ENCODE measurements around the gene GLOD4.

GLOD4 gene

DNA sequence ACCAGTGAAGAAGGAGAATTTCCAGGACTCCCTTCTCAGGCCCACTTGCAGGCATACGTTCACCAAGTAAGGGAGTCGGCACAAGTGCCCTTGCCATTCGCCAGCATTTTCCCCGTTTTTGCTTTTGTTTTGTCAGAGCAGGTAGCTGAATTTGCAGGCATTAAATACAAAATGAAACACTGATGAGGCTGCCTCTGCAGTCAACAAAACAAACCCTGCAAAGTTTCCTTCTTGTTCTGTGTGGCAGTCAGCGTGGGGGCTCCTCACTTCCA, 7.8 kb downstream of the GLOD4 start:
- Histone ChIP-seq H3K4me3 (ENCODE audit: low read depth in 1 of 2, low read length in 1 of 2) (no peak overlapping the region), H3K36me3 (peaks cover 80% of the 10 kb centered on the region), H3K4me1 (ENCODE audit: control insufficient read depth in 1 of 2, insufficient read depth in 1 of 2, low read depth in 1 of 2, low read length in 1 of 2) (peaks cover 0 to 3% of the 10 kb centered on the region in 2 experiments), H3K27me3 (no peaks in the 10 kb centered on the region), H3K9me3 (no peaks in the 10 kb centered on the region), H3K27ac (no peak overlapping the region)
- TF ChIP-seq CTCF (IDR thresholded peaks at IDR 0.05) = no peak

- H3K27ac ChIP-seq = no peak overlapping the region
These were observed 8.4 kb downstream of the GLOD4 start for GRCh38 chr17:773467-774312.

GRCh38 chr17:773016-773415, 9.1 kb downstream of the GLOD4 start:
- Histone ChIP-seq H3K27ac (no peak overlapping the region), H3K4me1 (ENCODE audit: control insufficient read depth in 1 of 2, insufficient read depth in 1 of 2, low read depth in 1 of 2, low read length in 1 of 2) (peaks cover 0 to 3% of the 10 kb centered on the region in 2 experiments), H3K4me3 (ENCODE audit: low read depth in 1 of 2, low read length in 1 of 2) (no peak overlapping the region), H3K9me3 (no peaks in the 10 kb centered on the region), H3K36me3 (peaks cover 77% of the 10 kb centered on the region), H3K27me3 (no peaks in the 10 kb centered on the region)
- TF ChIP-seq CTCF (IDR thresholded peaks at IDR 0.05) = no peak

More at GRCh38 chr17:773467-774312, 8.4 kb downstream of the GLOD4 start:
- Histone ChIP-seq H3K36me3 (peaks cover 84% of the 10 kb centered on the region), H3K4me1 (ENCODE audit: control insufficient read depth in 1 of 2, insufficient read depth in 1 of 2, low read depth in 1 of 2, low read length in 1 of 2) (peaks cover 0 to 3% of the 10 kb centered on the region in 2 experiments), H3K27me3 (no peaks in the 10 kb centered on the region), H3K4me3 (ENCODE audit: low read depth in 1 of 2, low read length in 1 of 2) (no peak overlapping the region), H3K9me3 (no peaks in the 10 kb centered on the region)
- no peak for TF ChIP-seq CTCF (IDR thresholded peaks at IDR 0.05)

DNA sequence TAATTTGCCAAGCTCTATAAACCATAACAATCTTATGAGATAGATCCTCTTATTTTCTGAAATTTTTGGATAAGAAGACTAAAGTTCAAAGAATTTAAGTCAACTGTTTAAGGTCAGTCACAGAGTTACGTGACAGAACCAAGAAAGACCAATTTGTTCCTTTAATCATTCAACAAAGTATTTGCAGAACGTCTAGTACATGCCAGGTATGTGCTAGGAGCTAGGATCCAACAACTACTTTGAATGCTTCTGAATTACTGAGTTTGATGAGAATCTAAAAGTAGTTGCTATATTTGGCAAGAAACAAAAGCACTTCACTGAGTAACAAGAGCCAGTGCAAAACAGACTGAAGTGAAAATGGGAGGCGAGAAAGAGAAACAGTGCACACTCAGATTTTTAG, 15.0 kb downstream of the GLOD4 start:
- Histone ChIP-seq H3K36me3 (peaks cover 59% of the 10 kb centered on the region), H3K4me1 (ENCODE audit: control insufficient read depth in 1 of 2, insufficient read depth in 1 of 2, low read depth in 1 of 2, low read length in 1 of 2) (no peaks in the 10 kb centered on the region), H3K4me3 (ENCODE audit: low read depth in 1 of 2, low read length in 1 of 2) (no peak overlapping the region), H3K9me3 (no peaks in the 10 kb centered on the region), H3K27ac (no peak overlapping the region), H3K27me3 (no peaks in the 10 kb centered on the region)
- no peak for TF ChIP-seq CTCF (IDR thresholded peaks at IDR 0.05)

DNA sequence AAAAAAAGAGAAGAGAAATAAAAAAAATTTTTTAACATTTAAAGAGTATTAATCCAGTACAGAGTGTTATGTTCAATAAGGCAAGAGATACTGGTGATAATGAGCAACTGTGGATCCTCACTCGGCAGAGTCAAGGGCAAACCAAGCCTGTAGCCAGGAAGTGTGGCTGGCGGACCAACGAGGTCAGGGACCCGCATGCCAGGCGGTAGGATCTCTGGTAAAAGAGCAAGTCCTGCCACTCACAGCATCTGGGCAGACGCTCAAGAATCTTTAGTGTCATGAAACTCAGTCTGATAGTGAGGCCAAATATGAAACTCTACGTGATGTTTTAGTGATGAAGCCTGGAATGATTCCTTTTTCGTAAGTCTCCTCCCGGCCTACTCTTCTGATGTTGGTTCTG, 21.7 kb downstream of the GLOD4 start:
- Histone ChIP-seq H3K27me3 (no peaks in the 10 kb centered on the region), H3K36me3 (peaks cover 28% of the 10 kb centered on the region), H3K9me3 (no peaks in the 10 kb centered on the region), H3K4me3 (ENCODE audit: low read depth in 1 of 2, low read length in 1 of 2) (no peak overlapping the region), H3K27ac (no peak overlapping the region), H3K4me1 (ENCODE audit: control insufficient read depth in 1 of 2, insufficient read depth in 1 of 2, low read depth in 1 of 2, low read length in 1 of 2) (no peaks in the 10 kb centered on the region)
- no peak for TF ChIP-seq CTCF (IDR thresholded peaks at IDR 0.05)
